IMR-90 (cell line): ENCODE results near the gene C4B. TPM values are rescaled to one million over a fixed set of nuclear protein-coding genes. Genes with fewer than 3 reads are reported as not detected.

ENCODE experiments used
- ATAC-seq: fragments of 200-7000 bp; cut with Tn5 transposase; 2 replicates; pipeline ENCODE4 v1.9.1; 2020; ENCODE audit warnings: low read depth, mild to moderate bottlenecking, moderate library complexity
- BruUV-seq: library from RNA; stranded (reverse); fragments of 400-500 nt; replicated peaks from 2 replicates; lab custom pipeline; 2021; lab: Mats Ljungman, UMichigan
- CTCF ChIA-PET: fragments of 300-600 bp; formaldehyde crosslinking; extraction: SDS; loops from one replicate; lab custom pipeline; 2021; ENCODE audit warnings: antibody characterized with exemption; lab: Yijun Ruan, JAX
- POLR2A ChIA-PET: fragments of 300-600 bp; sonication (Branson Sonifier 250); formaldehyde crosslinking; loops from one replicate; lab custom pipeline; 2022; ENCODE audit warnings: antibody characterized with exemption; ENCODE audit not compliant: unreplicated experiment; lab: Charles Lee
- DNase-seq: peaks from one replicate; pipeline ENCODE4 v3.0.0; 2013
- H2AFZ ChIP-seq: replicated peaks from 2 replicates; pipeline ENCODE3; 2013; ENCODE audit warnings: low read length, mild to moderate bottlenecking; ENCODE audit not compliant: poor library complexity
- H2AK5ac ChIP-seq: 2 replicates; pipeline ENCODE4 v1.6.1; 2013; ENCODE audit warnings: low read depth, low read length, inconsistent platforms
- H2AK9ac ChIP-seq: replicated peaks from 2 replicates; pipeline ENCODE3; 2013; ENCODE audit warnings: mild to moderate bottlenecking, low read depth, low read length, moderate library complexity; ENCODE audit not compliant: poor library complexity
- H2BK120ac ChIP-seq: 2 replicates; pipeline ENCODE4 v1.6.1; 2013; ENCODE audit warnings: low read depth, low read length, inconsistent platforms
- H2BK15ac ChIP-seq: 3 replicates; pipeline ENCODE4 v1.6.1; 2013; ENCODE audit warnings: low read depth, low read length, inconsistent platforms
- H2BK20ac ChIP-seq: 2 replicates; pipeline ENCODE4 v1.6.1; 2013; ENCODE audit warnings: low read depth, mild to moderate bottlenecking, inconsistent platforms, low read length, moderate library complexity
- H2BK5ac ChIP-seq: 2 replicates; pipeline ENCODE4 v1.6.1; 2013; ENCODE audit warnings: mild to moderate bottlenecking, low read depth, low read length, inconsistent platforms; ENCODE audit not compliant: poor library complexity, severe bottlenecking
- H3K14ac ChIP-seq: replicated peaks from 2 replicates; pipeline ENCODE4 v1.6.1; 2013; ENCODE audit warnings: low read depth, low read length, inconsistent platforms
- H3K18ac ChIP-seq: 2 replicates; pipeline ENCODE4 v1.6.1; 2013; ENCODE audit warnings: low read depth, low read length, control low read depth
- H3K23ac ChIP-seq: 2 replicates; pipeline ENCODE4 v1.6.1; 2013; ENCODE audit warnings: low read depth, low read length, inconsistent platforms
- H3K27ac ChIP-seq: 2 replicates; pipeline ENCODE4 v1.5.1; 2013; ENCODE audit warnings: mild to moderate bottlenecking, control low read depth, low read length; ENCODE audit not compliant: insufficient read depth
- H3K27me3 ChIP-seq: 2 replicates; pipeline ENCODE4 v1.6.1; 2013; ENCODE audit warnings: low read length; ENCODE audit not compliant: control insufficient read depth, insufficient read depth
- H3K36me3 ChIP-seq: 2 replicates; pipeline ENCODE4 v1.6.1; 2013; ENCODE audit warnings: low read length, mixed read lengths; ENCODE audit not compliant: control insufficient read depth, insufficient read depth
- H3K4ac ChIP-seq: 2 replicates; pipeline ENCODE4 v1.6.1; 2013; ENCODE audit warnings: low read depth, low read length, inconsistent platforms
- H3K4me1 ChIP-seq: 2 replicates; pipeline ENCODE4 v1.6.1; 2013; ENCODE audit warnings: low read length, mixed read lengths; ENCODE audit not compliant: control insufficient read depth, insufficient read depth
- H3K4me2 ChIP-seq: 2 replicates; pipeline ENCODE4 v1.6.1; 2013; ENCODE audit warnings: low read depth, mild to moderate bottlenecking, control low read depth, low read length, moderate library complexity
- H3K4me3 ChIP-seq: 2 replicates; pipeline ENCODE4 v1.5.1; 2013; ENCODE audit warnings: low read depth, mild to moderate bottlenecking, control low read depth, low read length, moderate library complexity; ENCODE audit not compliant: insufficient read depth
- H3K56ac ChIP-seq: 2 replicates; pipeline ENCODE4 v1.6.1; 2013; ENCODE audit warnings: low read length, inconsistent platforms; ENCODE audit not compliant: insufficient read depth; ENCODE audit errors: extremely low read depth
- H3K79me1 ChIP-seq, 2 experiments: 2 replicates each; pipeline ENCODE4 v1.6.1; 2013; ENCODE audit warnings: low read length in 2 of 2, inconsistent platforms in 1 of 2, low read depth in 1 of 2
- H3K9ac ChIP-seq: 2 replicates; pipeline ENCODE4 v1.6.1; 2013; ENCODE audit warnings: low read depth, low read length, control low read depth
- H3K9me1 ChIP-seq: 2 replicates; pipeline ENCODE4 v1.6.1; 2013; ENCODE audit warnings: low read length, inconsistent platforms; ENCODE audit not compliant: insufficient read depth
- H3K9me3 ChIP-seq: 2 replicates; pipeline ENCODE4 v1.6.1; 2013; ENCODE audit warnings: low read length; ENCODE audit not compliant: control insufficient read depth, insufficient read depth
- H4K20me1 ChIP-seq: 2 replicates; pipeline ENCODE4 v1.6.1; 2013; ENCODE audit warnings: low read length, inconsistent platforms; ENCODE audit not compliant: insufficient read depth
- H4K5ac ChIP-seq: 2 replicates; pipeline ENCODE4 v1.6.1; 2013; ENCODE audit warnings: mild to moderate bottlenecking, low read depth, low read length, control low read depth
- H4K8ac ChIP-seq, 2 experiments: 2 replicates each; pipeline ENCODE4 v1.6.1; 2013; ENCODE audit warnings: low read depth in 2 of 2, low read length in 2 of 2, control low read depth in 1 of 2, inconsistent platforms in 1 of 2
- H4K91ac ChIP-seq: 2 replicates; pipeline ENCODE4 v1.6.1; 2013; ENCODE audit warnings: low read depth, low read length, inconsistent platforms; ENCODE audit not compliant: insufficient read depth
- BHLHE40 ChIP-seq: fragments of 150-350 bp; IDR thresholded peaks from 2 replicates; pipeline ENCODE4 v1.6.1; 2016; ENCODE audit warnings: mild to moderate bottlenecking, low read depth, low read length
- CEBPB ChIP-seq: IDR thresholded peaks from 2 replicates; pipeline ENCODE4 v1.6.1; 2012; ENCODE audit warnings: low read depth, low read length, improper control_type of control experiment
- MAZ ChIP-seq: IDR thresholded peaks from 2 replicates; pipeline ENCODE4 v1.6.1; 2012; ENCODE audit warnings: low read depth, mild to moderate bottlenecking, low read length, improper control_type of control experiment, moderate library complexity, borderline replicate concordance
- MXI1 ChIP-seq: IDR thresholded peaks from 2 replicates; pipeline ENCODE4 v1.6.1; 2012; ENCODE audit warnings: low read depth, mild to moderate bottlenecking, low read length, moderate library complexity, borderline replicate concordance
- POLR2A ChIP-seq: IDR thresholded peaks from 2 replicates; pipeline ENCODE4 v1.6.1; 2012; ENCODE audit warnings: mild to moderate bottlenecking, low read depth, low read length
- RAD21 ChIP-seq: IDR thresholded peaks from 2 replicates; pipeline ENCODE4 v1.6.1; 2012; ENCODE audit warnings: low read length, improper control_type of control experiment
- RCOR1 ChIP-seq: IDR thresholded peaks from 2 replicates; pipeline ENCODE4 v1.6.1; 2012; ENCODE audit warnings: mild to moderate bottlenecking, low read length, improper control_type of control experiment; ENCODE audit not compliant: insufficient replicate concordance
- RFX5 ChIP-seq: IDR thresholded peaks from 2 replicates; pipeline ENCODE4 v1.8.0; 2012; ENCODE audit warnings: low read depth, mild to moderate bottlenecking, low read length, moderate library complexity
- WGBS, 2 experiments: methylation state at CpG; one replicate each; pipeline versions ENCODE4 v1.1.5 to v1.1.7; 2013; ENCODE audit warnings: missing lambda C conversion rate in 2 of 2; ENCODE audit not compliant: insufficient read length in 1 of 2; ENCODE audit errors: extremely low coverage in 2 of 2; 5-methylcytosine and 5-hydroxymethylcytosine counted together
- dilution Hi-C: fragments of 300-500 bp; cut with HindIII; formaldehyde crosslinking; loops from one replicate; pipeline ENCODE4 v1.14.3; 2018; ENCODE audit warnings: low sequenced_read_pairs; ENCODE audit not compliant: unreplicated experiment
- in situ Hi-C: fragments of 300-500 bp; cut with MboI; formaldehyde crosslinking; loops from 3 replicates; pipeline ENCODE4 v1.14.3; 2019; ENCODE audit warnings: low sequenced_read_pairs, inconsistent platforms, mixed read lengths
- intact Hi-C: fragments of 100-400 bp; cut with micrococcal nuclease; formaldehyde crosslinking; loops from 2 replicates; pipeline ENCODE4 v1.10.0; 2022
- polyA plus RNA-seq, 3 experiments: library from polyadenylated mRNA; depleted of rRNA; stranded (reverse); fragments of >200 nt; gene quantifications; 2 replicates each; pipeline ENCODE4 v1.2.3, GENCODE V29; 2012; ENCODE audit warnings: low replicate concordance in 1 of 3
- total RNA-seq: library from RNA; depleted of rRNA; stranded (reverse); fragments of >200 nt; gene quantifications from 2 replicates; pipeline ENCODE4 v1.2.3, GENCODE V29; 2012

Gene C4B
- total and polyA plus RNA-seq, 2 of the 4 experiments (the other 2 are of a cell fraction): 0.54 to 4.2 TPM

- Histone ChIP-seq H2AK5ac (peak within 1 kb of the TSS; percentile 86), H3K79me1 (peaks cover 19 to 49% of the 10 kb centered on the region in 2 experiments), H4K8ac (peak within 1 kb of the TSS; percentile 98 to 99), H2BK120ac (peak within 1 kb of the TSS; percentile 83), H4K5ac (peak within 1 kb of the TSS; percentile 81), H3K27ac (peak within 1 kb of the TSS; percentile 93), H3K14ac (peak within 1 kb of the TSS; percentile 92), H3K18ac (peak within 1 kb of the TSS; percentile 61), H4K20me1 (no peaks in the 10 kb centered on the region), H3K23ac (peak within 1 kb of the TSS; percentile 80), H2AK9ac (peak within 1 kb of the TSS; percentile 85), H3K4me2 (peak within 1 kb of the TSS; percentile 94), H2AFZ (peak within 1 kb of the TSS; percentile 98), H2BK15ac (peak within 1 kb of the TSS; percentile 69; the same call in 2 of the 3 replicates), H3K9me1 (peaks cover 6% of the 10 kb centered on the region; the same call in 1 of the 2 replicates), H3K36me3 (peaks cover 31% of the 10 kb centered on the region), H2BK5ac (peak within 1 kb of the TSS; percentile 91), H3K4ac (peak within 1 kb of the TSS; percentile 94), H4K91ac (peak within 1 kb of the TSS; percentile 99), H3K4me1 (peaks cover 11% of the 10 kb centered on the region), H2BK20ac (peak within 1 kb of the TSS; percentile 49; the same call in 1 of the 2 replicates), H3K56ac (peak within 1 kb of the TSS; percentile 90), H3K4me3 (peak within 1 kb of the TSS; percentile 60), H3K27me3 (no peaks in the 10 kb centered on the region), H3K9ac (peak within 1 kb of the TSS; percentile 90), H3K9me3 (no peaks in the 10 kb centered on the region)
- TSS peak; percentile 40 for BruUV-seq
- DNase-seq: peak; percentile 99
- 0 out of 2 replicates have a peak, but pooled peaks have one; percentile 1 for TF ChIP-seq RAD21
- TF ChIP-seq MXI1: peak; percentile 90; the same call in 1 of the 2 replicates
- peak; percentile 62; the same call in 1 of the 2 replicates for TF ChIP-seq BHLHE40
- no peak for TF ChIP-seq RFX5
- peak; percentile 99 for TF ChIP-seq CEBPB
- peak; percentile 71 for TF ChIP-seq POLR2A
- peak; percentile 97 for TF ChIP-seq MAZ
- TF ChIP-seq RCOR1: no peak
- ATAC-seq: peak; percentile 91
- POLR2A ChIA-PET: interaction anchor here (0.7 to 1.8 kb wide), 3 partner anchors 13 to 70 kb away, joined by 3 to 10 read pairs (median 3); partner anchors contain the start of genes NELFE, SKIC2 and ZBTB12
- CTCF ChIA-PET: no interaction called here
- intact Hi-C loops: loop anchor here (1.0 kb wide), 1 partner anchor 13 kb away; the partner anchor contains the start of gene SKIC2
- WGBS, 2 experiments: 0% methylated on average over 24 of the region's 62 CpGs; no CpG with 5 or more reads in 1 of the 2 experiments
- in situ Hi-C loops: loop anchor here (10.0 kb wide), 2 partner anchors 143 to 203 kb away; partner anchors contain the start of genes AGPAT1 and RNF5
- dilution Hi-C loops: no loop called here
These were observed 42.4 kb upstream of the C4B start, which contains the start of gene DXO for GRCh38 chr6:31971993-31972708. TSS of gene DXO (minus strand) at chr6:31972138. CDS start at chr6:31971675, 463 bp downstream.
